ENCODE data around the gene ZNF488. TPM values are rescaled to one million over a fixed set of nuclear protein-coding genes. Genes with fewer than 3 reads are reported as not detected.

The ZNF488 gene
- total RNA-seq, 2 donors from 2014 or later: 0.53 to 1.2 TPM

DNA sequence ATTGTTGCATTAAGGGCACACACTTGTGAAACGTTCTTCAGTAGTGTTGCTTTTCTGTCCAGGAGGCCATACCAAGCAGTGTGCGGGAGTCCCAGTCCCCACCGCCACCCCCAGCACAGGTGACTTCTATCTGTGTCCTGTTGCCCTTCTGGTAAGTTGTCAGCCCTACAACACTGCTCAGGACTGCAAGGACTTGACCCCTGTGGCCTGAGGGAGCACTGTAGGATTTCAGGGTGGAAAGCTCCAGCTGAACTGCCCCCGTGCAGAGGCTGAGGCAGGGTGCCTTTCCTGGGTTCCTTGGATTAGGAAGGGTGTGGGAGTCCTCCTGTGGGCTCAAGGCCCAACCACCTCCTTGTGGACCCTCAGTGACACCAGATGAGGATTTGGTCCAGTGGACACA lies 26.8 kb upstream of the ZNF488 start:
- no peak for DNase-seq
- peaks cover 2% of the 10 kb centered on the region for H3K4me1 Mint-ChIP-seq
- TF ChIP-seq, protein P1, sequence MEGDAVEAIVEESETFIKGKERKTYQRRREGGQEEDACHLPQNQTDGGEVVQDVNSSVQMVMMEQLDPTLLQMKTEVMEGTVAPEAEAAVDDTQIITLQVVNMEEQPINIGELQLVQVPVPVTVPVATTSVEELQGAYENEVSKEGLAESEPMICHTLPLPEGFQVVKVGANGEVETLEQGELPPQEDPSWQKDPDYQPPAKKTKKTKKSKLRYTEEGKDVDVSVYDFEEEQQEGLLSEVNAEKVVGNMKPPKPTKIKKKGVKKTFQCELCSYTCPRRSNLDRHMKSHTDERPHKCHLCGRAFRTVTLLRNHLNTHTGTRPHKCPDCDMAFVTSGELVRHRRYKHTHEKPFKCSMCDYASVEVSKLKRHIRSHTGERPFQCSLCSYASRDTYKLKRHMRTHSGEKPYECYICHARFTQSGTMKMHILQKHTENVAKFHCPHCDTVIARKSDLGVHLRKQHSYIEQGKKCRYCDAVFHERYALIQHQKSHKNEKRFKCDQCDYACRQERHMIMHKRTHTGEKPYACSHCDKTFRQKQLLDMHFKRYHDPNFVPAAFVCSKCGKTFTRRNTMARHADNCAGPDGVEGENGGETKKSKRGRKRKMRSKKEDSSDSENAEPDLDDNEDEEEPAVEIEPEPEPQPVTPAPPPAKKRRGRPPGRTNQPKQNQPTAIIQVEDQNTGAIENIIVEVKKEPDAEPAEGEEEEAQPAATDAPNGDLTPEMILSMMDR (conservative IDR thresholded peaks at IDR 0.05): no peak
- no peaks in the 10 kb centered on the region for H3K27me3 ChIP-seq (ENCODE audit: control insufficient read depth, insufficient read depth, low read length, poor library complexity, severe bottlenecking)
- no peak overlapping the region for H3K4me3 Mint-ChIP-seq
- no peak overlapping the region for H3K27ac ChIP-seq (ENCODE audit: low read depth, low read length)
- H3K9me3 Mint-ChIP-seq: no peaks in the 10 kb centered on the region
- H3K4me3 ChIP-seq (ENCODE audit: low read length): no peak overlapping the region
- no peaks in the 10 kb centered on the region for H3K36me3 Mint-ChIP-seq (ENCODE audit: low read depth)
- 91% methylated on average over 3 to 4 of the region's 4 CpGs for WGBS, 2 experiments (ENCODE audit: insufficient coverage in 1 of 2, insufficient read length in 1 of 2)
- no peaks in the 10 kb centered on the region for H3K36me3 ChIP-seq (ENCODE audit: control insufficient read depth, insufficient read depth, low read length)
- H3K9me3 ChIP-seq (ENCODE audit: control insufficient read depth, low read length): no peaks in the 10 kb centered on the region
- H3K4me1 ChIP-seq (ENCODE audit: control insufficient read depth, insufficient read depth, low read length): no peaks in the 10 kb centered on the region
- peaks cover 5% of the 10 kb centered on the region for H3K27me3 Mint-ChIP-seq (ENCODE audit: insufficient read depth)
- H3K9ac ChIP-seq (ENCODE audit: extremely low read depth, low read length, poor library complexity, severe bottlenecking): no peak overlapping the region
- no peak overlapping the region for H3K27ac Mint-ChIP-seq

DNA sequence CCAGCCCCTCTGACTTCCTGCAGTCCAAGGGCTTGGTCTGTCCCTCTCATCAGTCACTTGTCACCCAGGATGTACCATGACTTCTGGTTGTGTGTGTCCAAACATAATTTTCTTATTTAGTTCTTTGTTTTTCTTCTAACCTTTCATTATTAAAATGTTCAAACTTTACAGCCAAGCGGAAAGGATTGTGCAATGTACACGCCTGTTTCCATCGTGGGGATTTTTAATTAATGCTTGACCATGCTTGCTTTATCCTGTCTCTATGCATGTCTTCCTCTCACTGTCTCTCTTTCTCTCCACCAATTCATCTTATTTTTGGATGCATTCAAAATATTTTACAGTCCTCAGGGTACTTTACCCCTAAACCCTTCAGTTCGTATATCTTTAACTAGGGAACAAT lies 26.2 kb upstream of the ZNF488 start:
- no peak overlapping the region for H3K27ac ChIP-seq (ENCODE audit: low read depth, low read length)
- 97 to 100% methylated on average over 4 of the region's 4 CpGs for WGBS, 2 experiments (ENCODE audit: insufficient coverage in 1 of 2, insufficient read length in 1 of 2)
- Mint-ChIP-seq H3K27me3 (ENCODE audit: insufficient read depth) (peaks cover 7% of the 10 kb centered on the region), H3K36me3 (ENCODE audit: low read depth) (no peaks in the 10 kb centered on the region), H3K4me3 (no peak overlapping the region), H3K27ac (no peak overlapping the region), H3K9me3 (no peaks in the 10 kb centered on the region), H3K4me1 (peaks cover 5% of the 10 kb centered on the region)
- no peaks in the 10 kb centered on the region for H3K9me3 ChIP-seq (ENCODE audit: control insufficient read depth, low read length)
- TF ChIP-seq, protein P1 (conservative IDR thresholded peaks at IDR 0.05): no peak
- no peaks in the 10 kb centered on the region for H3K27me3 ChIP-seq (ENCODE audit: control insufficient read depth, insufficient read depth, low read length, poor library complexity, severe bottlenecking)
- no peaks in the 10 kb centered on the region for H3K4me1 ChIP-seq (ENCODE audit: control insufficient read depth, insufficient read depth, low read length)
- no peaks in the 10 kb centered on the region for H3K36me3 ChIP-seq (ENCODE audit: control insufficient read depth, insufficient read depth, low read length)
- DNase-seq: no peak
- H3K4me3 ChIP-seq (ENCODE audit: low read length): no peak overlapping the region
- no peak overlapping the region for H3K9ac ChIP-seq (ENCODE audit: extremely low read depth, low read length, poor library complexity, severe bottlenecking)

DNA sequence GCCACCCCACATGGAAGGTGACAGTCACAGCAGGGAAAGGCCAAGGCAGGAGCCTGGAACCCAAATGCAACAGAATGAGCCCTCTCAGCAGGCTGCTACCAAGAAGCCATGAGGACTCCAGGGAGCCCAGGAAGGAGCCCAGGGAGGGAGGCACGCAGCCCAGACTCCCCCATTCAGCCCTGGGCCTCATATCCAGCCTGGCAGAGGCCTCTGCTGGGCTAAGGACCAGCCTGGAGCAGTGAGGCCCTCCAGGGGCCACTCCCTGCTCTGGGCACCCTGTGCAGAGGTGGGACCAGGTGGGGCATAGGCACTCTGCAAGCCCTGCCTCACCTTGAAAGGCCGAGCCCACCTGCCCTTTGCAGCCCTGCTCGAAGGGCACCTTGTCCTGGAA lies 25.8 kb upstream of the ZNF488 start:
- DNase-seq: no peak
- no peaks in the 10 kb centered on the region for H3K4me1 ChIP-seq (ENCODE audit: control insufficient read depth, insufficient read depth, low read length)
- no peaks in the 10 kb centered on the region for H3K27me3 ChIP-seq (ENCODE audit: control insufficient read depth, insufficient read depth, low read length, poor library complexity, severe bottlenecking)
- H3K4me3 ChIP-seq (ENCODE audit: low read length): no peak overlapping the region
- no peaks in the 10 kb centered on the region for H3K36me3 ChIP-seq (ENCODE audit: control insufficient read depth, insufficient read depth, low read length)
- no peak overlapping the region for H3K9ac ChIP-seq (ENCODE audit: extremely low read depth, low read length, poor library complexity, severe bottlenecking)
- no peaks in the 10 kb centered on the region for H3K9me3 Mint-ChIP-seq
- no peaks in the 10 kb centered on the region for H3K36me3 Mint-ChIP-seq (ENCODE audit: low read depth)
- 85 to 100% methylated on average over 1 to 3 of the region's 3 CpGs for WGBS, 2 experiments (ENCODE audit: insufficient coverage in 1 of 2, insufficient read length in 1 of 2)
- TF ChIP-seq, protein P1 (conservative IDR thresholded peaks at IDR 0.05): no peak
- no peaks in the 10 kb centered on the region for H3K9me3 ChIP-seq (ENCODE audit: control insufficient read depth, low read length)
- no peak overlapping the region for H3K27ac Mint-ChIP-seq
- H3K4me1 Mint-ChIP-seq: peaks cover 6% of the 10 kb centered on the region
- H3K4me3 Mint-ChIP-seq: no peak overlapping the region
- H3K27ac ChIP-seq (ENCODE audit: low read depth, low read length): no peak overlapping the region
- H3K27me3 Mint-ChIP-seq (ENCODE audit: insufficient read depth): peaks cover 6% of the 10 kb centered on the region

Measured in endodermal cell (in vitro differentiated cells).